Measurements from ENCODE around the gene GLIS2. TPM values are rescaled to one million over a fixed set of nuclear protein-coding genes. Genes with fewer than 3 reads are reported as not detected.
A peak's percentile ranks its signal among the peaks of the same experiment; 100 is the strongest.

GLIS2 gene
- total RNA-seq, 1 donor from 2014 or later: 8.9 TPM

- no peak for DNase-seq (ENCODE audit: low spot score)
Observed at GRCh38 chr16:4297480-4297879, 18.4 kb upstream of the GLIS2 start.

- peak; percentile 98 for DNase-seq (ENCODE audit: low spot score)
Observed at GRCh38 chr16:4298761-4299522, 16.9 kb upstream of the GLIS2 start.

- DNase-seq (ENCODE audit: low spot score): no peak
Observed at GRCh38 chr16:4301177-4301576, 14.7 kb upstream of the GLIS2 start.

GRCh38 chr16:4301968-4302367 lies 13.9 kb upstream of the GLIS2 start:
- DNase-seq (ENCODE audit: low spot score): no peak

GRCh38 chr16:4303973-4304372 lies 11.9 kb upstream of the GLIS2 start:
- no peak for DNase-seq (ENCODE audit: low spot score)

GRCh38 chr16:4306470-4307214 lies 9.2 kb upstream of the GLIS2 start:
- DNase-seq (ENCODE audit: low spot score): no peak

- DNase-seq (ENCODE audit: low spot score): peak; percentile 98
Observed at GRCh38 chr16:4307215-4308037, 8.4 kb upstream of the GLIS2 start.

- no peak for DNase-seq (ENCODE audit: low spot score)
Observed at GRCh38 chr16:4309102-4309832, 6.6 kb upstream of the GLIS2 start.

GRCh38 chr16:4309833-4310266 lies 6.0 kb upstream of the GLIS2 start:
- DNase-seq (ENCODE audit: low spot score): peak; percentile 75

GRCh38 chr16:4313563-4314531 lies 2.0 kb upstream of the GLIS2 start:
- DNase-seq (ENCODE audit: low spot score): no peak

- peak; percentile 57 for DNase-seq (ENCODE audit: low spot score)
Observed at GRCh38 chr16:4314532-4315185, 1.2 kb upstream of the GLIS2 start.

- DNase-seq (ENCODE audit: low spot score): peak; percentile 24
Observed at GRCh38 chr16:4316108-4316863, 419 bp downstream of the GLIS2 start.

GRCh38 chr16:4316864-4317531 lies 1.1 kb downstream of the GLIS2 start:
- DNase-seq (ENCODE audit: low spot score): peak; percentile 66

- DNase-seq (ENCODE audit: low spot score): peak; percentile 66
Observed at GRCh38 chr16:4317532-4318450, 1.9 kb downstream of the GLIS2 start.

GRCh38 chr16:4318451-4318910 lies 2.6 kb downstream of the GLIS2 start:
- DNase-seq (ENCODE audit: low spot score): peak; percentile 72

- no peak for DNase-seq (ENCODE audit: low spot score)
Observed at GRCh38 chr16:4318967-4319366, 3.1 kb downstream of the GLIS2 start.

Data from umbilical cord (tissue), 2 donors.